Measurements from ENCODE around the gene SP2. TPM values are rescaled to one million over a fixed set of nuclear protein-coding genes. Genes with fewer than 3 reads are reported as not detected.

Gene SP2
- total RNA-seq, 1 experiment from 2014 or later: 25.6 TPM

DNA sequence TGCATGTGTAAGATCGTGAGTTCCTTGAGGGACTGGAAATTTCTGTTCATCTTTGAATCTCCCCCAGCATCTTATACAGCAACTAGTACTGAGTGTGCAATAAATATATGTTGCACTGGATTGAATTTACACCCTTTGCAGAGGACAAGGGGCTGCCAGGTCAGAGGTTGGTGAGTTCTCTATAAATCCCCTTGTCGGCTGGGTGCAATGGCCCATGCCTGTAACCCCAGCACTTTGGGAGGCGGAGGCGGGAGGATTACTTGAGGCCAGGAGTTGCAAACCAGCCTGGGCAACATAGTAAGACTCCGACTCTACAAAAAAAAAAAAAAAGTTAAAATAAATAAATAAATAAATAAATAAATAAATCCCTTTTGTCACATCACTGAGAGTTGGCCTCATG, 35.6 kb upstream of the SP2 start:
- ChIA-PET CTCF (no interaction called here), POLR2A (no interaction called here)
- ATAC-seq (no peak), DNase-seq (ENCODE audit: low read depth, low spot score) (no peak)
- no peaks in the 10 kb centered on the region for H3K9me3 ChIP-seq (ENCODE audit: control insufficient read depth, insufficient read depth, low read depth, low read length)
- TF ChIP-seq POLR2AphosphoS5 (IDR thresholded peaks at IDR 0.05; ENCODE audit: low read depth, low read length): no peak
- TF ChIP-seq, protein P1, sequence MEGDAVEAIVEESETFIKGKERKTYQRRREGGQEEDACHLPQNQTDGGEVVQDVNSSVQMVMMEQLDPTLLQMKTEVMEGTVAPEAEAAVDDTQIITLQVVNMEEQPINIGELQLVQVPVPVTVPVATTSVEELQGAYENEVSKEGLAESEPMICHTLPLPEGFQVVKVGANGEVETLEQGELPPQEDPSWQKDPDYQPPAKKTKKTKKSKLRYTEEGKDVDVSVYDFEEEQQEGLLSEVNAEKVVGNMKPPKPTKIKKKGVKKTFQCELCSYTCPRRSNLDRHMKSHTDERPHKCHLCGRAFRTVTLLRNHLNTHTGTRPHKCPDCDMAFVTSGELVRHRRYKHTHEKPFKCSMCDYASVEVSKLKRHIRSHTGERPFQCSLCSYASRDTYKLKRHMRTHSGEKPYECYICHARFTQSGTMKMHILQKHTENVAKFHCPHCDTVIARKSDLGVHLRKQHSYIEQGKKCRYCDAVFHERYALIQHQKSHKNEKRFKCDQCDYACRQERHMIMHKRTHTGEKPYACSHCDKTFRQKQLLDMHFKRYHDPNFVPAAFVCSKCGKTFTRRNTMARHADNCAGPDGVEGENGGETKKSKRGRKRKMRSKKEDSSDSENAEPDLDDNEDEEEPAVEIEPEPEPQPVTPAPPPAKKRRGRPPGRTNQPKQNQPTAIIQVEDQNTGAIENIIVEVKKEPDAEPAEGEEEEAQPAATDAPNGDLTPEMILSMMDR (IDR thresholded peaks at IDR 0.05): no peak
- TF ChIP-seq SIN3A (IDR thresholded peaks at IDR 0.05; ENCODE audit: borderline replicate concordance, insufficient read depth, low read depth, low read length): no peak
- TF ChIP-seq TCF7L2 (IDR thresholded peaks at IDR 0.05; ENCODE audit: low read depth, low read length): no peak
- TF ChIP-seq, protein P2, sequence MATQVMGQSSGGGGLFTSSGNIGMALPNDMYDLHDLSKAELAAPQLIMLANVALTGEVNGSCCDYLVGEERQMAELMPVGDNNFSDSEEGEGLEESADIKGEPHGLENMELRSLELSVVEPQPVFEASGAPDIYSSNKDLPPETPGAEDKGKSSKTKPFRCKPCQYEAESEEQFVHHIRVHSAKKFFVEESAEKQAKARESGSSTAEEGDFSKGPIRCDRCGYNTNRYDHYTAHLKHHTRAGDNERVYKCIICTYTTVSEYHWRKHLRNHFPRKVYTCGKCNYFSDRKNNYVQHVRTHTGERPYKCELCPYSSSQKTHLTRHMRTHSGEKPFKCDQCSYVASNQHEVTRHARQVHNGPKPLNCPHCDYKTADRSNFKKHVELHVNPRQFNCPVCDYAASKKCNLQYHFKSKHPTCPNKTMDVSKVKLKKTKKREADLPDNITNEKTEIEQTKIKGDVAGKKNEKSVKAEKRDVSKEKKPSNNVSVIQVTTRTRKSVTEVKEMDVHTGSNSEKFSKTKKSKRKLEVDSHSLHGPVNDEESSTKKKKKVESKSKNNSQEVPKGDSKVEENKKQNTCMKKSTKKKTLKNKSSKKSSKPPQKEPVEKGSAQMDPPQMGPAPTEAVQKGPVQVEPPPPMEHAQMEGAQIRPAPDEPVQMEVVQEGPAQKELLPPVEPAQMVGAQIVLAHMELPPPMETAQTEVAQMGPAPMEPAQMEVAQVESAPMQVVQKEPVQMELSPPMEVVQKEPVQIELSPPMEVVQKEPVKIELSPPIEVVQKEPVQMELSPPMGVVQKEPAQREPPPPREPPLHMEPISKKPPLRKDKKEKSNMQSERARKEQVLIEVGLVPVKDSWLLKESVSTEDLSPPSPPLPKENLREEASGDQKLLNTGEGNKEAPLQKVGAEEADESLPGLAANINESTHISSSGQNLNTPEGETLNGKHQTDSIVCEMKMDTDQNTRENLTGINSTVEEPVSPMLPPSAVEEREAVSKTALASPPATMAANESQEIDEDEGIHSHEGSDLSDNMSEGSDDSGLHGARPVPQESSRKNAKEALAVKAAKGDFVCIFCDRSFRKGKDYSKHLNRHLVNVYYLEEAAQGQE (IDR thresholded peaks at IDR 0.05; ENCODE audit: insufficient read depth in 1 of 2, low read depth in 2 of 2, low read length in 1 of 2): no peak
- in situ Hi-C loops (cut with HindIII; ENCODE audit: low pct_unique_long_range_greater_than_20kb, low sequenced_read_pairs) (no loop called here), intact Hi-C loops (cut with micrococcal nuclease; ENCODE audit: unreplicated experiment) (no loop called here)
- no TSS peak for BruUV-seq (replicated peaks)
- no peaks in the 10 kb centered on the region for H3K36me3 ChIP-seq (ENCODE audit: control insufficient read depth, insufficient read depth, low read length)
- H3K27me3 ChIP-seq (ENCODE audit: control insufficient read depth, insufficient read depth, low read length): no peaks in the 10 kb centered on the region
- no peak overlapping the region for H3K4me3 ChIP-seq (ENCODE audit: low read depth in 2 of 2, low read length in 2 of 2)
- peaks cover 10% of the 10 kb centered on the region for H3K4me1 ChIP-seq (ENCODE audit: control insufficient read depth, insufficient read depth, low read length)
- no peak overlapping the region for H3K27ac ChIP-seq (ENCODE audit: low read length)

DNA sequence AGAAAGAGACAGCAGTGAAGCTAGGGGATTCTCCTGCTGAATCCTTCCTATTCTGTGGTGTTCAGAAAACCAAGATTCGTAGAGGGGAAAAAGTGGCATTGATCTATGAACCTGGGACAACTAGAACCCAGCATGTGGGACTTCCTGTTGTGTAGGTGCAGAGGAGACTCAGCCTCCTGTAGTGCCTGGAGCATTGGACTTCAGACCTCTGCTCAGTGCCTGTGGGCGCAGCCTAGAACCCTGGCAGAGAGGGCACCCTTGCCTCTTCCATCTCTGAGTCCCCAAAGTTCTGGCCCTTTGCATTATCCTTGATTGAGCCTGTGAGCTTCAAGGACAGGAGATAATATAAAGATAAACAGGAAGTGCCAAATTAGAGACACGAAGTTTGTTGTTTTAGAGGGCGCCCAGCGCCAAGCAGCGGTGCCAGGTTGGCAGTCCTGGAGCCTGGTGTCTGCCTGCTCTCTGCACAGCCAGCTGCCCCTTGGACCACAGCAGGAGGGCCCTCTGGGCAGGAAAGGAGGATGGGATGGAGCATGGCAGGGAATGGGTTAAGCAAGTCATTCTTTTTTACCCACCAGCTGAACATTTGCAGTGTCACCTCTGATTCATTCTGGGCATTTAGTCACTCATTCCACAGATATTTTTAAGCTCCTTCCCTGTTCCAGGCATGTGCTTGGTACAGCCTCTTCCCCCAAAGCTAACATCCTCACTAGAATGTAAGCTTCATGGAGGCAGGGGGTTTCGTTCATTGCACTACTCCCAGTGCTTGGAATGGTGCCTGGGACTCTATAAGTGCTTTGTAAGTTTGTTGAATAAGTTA, 33.2 kb upstream of the SP2 start:
- CTCF ChIA-PET: interaction anchor here (0.6 to 0.9 kb wide), 4 partner anchors 25 to 1650 kb away, joined by 3 to 6 read pairs (median 4); no protein-coding TSS in a partner anchor
- POLR2A ChIA-PET: no interaction called here
- BruUV-seq (replicated peaks): no TSS peak
- in situ Hi-C loops (cut with HindIII; ENCODE audit: low pct_unique_long_range_greater_than_20kb, low sequenced_read_pairs): no loop called here
- DNase-seq (ENCODE audit: low read depth, low spot score): peak; percentile 41
- Histone ChIP-seq H3K36me3 (ENCODE audit: control insufficient read depth, insufficient read depth, low read length) (no peaks in the 10 kb centered on the region), H3K4me3 (ENCODE audit: low read depth in 2 of 2, low read length in 2 of 2) (no peak overlapping the region), H3K9me3 (ENCODE audit: control insufficient read depth, insufficient read depth, low read depth, low read length) (no peaks in the 10 kb centered on the region), H3K27me3 (ENCODE audit: control insufficient read depth, insufficient read depth, low read length) (no peaks in the 10 kb centered on the region), H3K27ac (ENCODE audit: low read length) (no peak overlapping the region), H3K4me1 (ENCODE audit: control insufficient read depth, insufficient read depth, low read length) (peaks cover 10% of the 10 kb centered on the region)
- intact Hi-C loops (cut with micrococcal nuclease; ENCODE audit: unreplicated experiment): no loop called here
- peak; percentile 74 for ATAC-seq
- TF ChIP-seq, protein P1 (IDR thresholded peaks at IDR 0.05): no peak
- no peak for TF ChIP-seq POLR2AphosphoS5 (IDR thresholded peaks at IDR 0.05; ENCODE audit: low read depth, low read length)
- no peak for TF ChIP-seq SIN3A (IDR thresholded peaks at IDR 0.05; ENCODE audit: borderline replicate concordance, insufficient read depth, low read depth, low read length)
- TF ChIP-seq TCF7L2 (IDR thresholded peaks at IDR 0.05; ENCODE audit: low read depth, low read length): no peak
- TF ChIP-seq, protein P2 (IDR thresholded peaks at IDR 0.05; ENCODE audit: insufficient read depth in 1 of 2, low read depth in 2 of 2, low read length in 1 of 2): no peak
